Right cardiac atrium (tissue), 5 donors: ENCODE results near the gene IFT122. TPM values are rescaled to one million over a fixed set of nuclear protein-coding genes. Genes with fewer than 3 reads are reported as not detected.
A peak's percentile ranks its signal among the peaks of the same experiment; 100 is the strongest.

ENCODE experiments used
- ATAC-seq, 2 donors: fragments of 200-7000 bp; cut with Tn5 transposase; one replicate each; pipeline versions ENCODE4 v1.8.0 to v1.9.1; 2020; ENCODE audit warnings: moderate library complexity in 2 of 2, mild to moderate bottlenecking in 1 of 2
- DNase-seq, 3 donors: peaks; one replicate each; pipeline ENCODE4 v3.0.0-alpha.2; 2020
- H3K27ac ChIP-seq: one replicate; pipeline ENCODE4 v1.5.1; 2013; ENCODE audit warnings: mild to moderate bottlenecking, low read length, control low read depth, moderate library complexity
- H3K27me3 ChIP-seq: one replicate; pipeline ENCODE4 v1.6.1; 2013; ENCODE audit not compliant: control insufficient read depth, insufficient read depth
- H3K4me1 ChIP-seq: one replicate; pipeline ENCODE4 v1.6.1; 2013; ENCODE audit warnings: low read length; ENCODE audit not compliant: control insufficient read depth, insufficient read depth
- H3K4me3 ChIP-seq: one replicate; pipeline ENCODE4 v1.5.1; 2013; ENCODE audit warnings: low read length, control low read depth
- H3K9me3 ChIP-seq: one replicate; pipeline ENCODE4 v1.6.1; 2013; ENCODE audit warnings: low read length; ENCODE audit not compliant: control insufficient read depth
- WGBS: extraction: QIAGEN DNeasy Blood & Tissue Kit; methylation state at CpG from one replicate; pipeline ENCODE4 v1.1.7; 2013; 5-methylcytosine and 5-hydroxymethylcytosine counted together
- intact Hi-C, 4 donors: fragments of 100-400 bp; cut with DNase I; formaldehyde crosslinking; loops; one replicate each; pipeline versions ENCODE4 v1.11.0 to v1.14.0; 2022 to 2023
- polyA plus RNA-seq: library from polyadenylated mRNA; stranded (reverse); fragments of 200-250 nt; gene quantifications from one replicate; pipeline ENCODE4 v1.2.3, GENCODE V29; 2013
- total RNA-seq, 4 donors: library from RNA; stranded (reverse); fragmentation: NEBNext Ultra II Directional; extraction: Animal tissue kit (Norgen Biotek cat#: 25700); gene quantifications; one replicate each; pipeline ENCODE4 v1.2.1, GENCODE V29; 2021
- donor health status: healthy with polysubstance abuse.
- donor health status: DM: no; HTN: yes; CAD: no.
- donor health status: DM: no; HTN: no; CAD: no.
- donor health status: DM: no; HTN: yes; CAD: no; lungs with severe emphysema.
- donor health status: DM: yes; HTN: yes; CAD: no.

Gene IFT122
- total and polyA plus RNA-seq, 5 donors: 17.7 to 46.4 (median 35.7) TPM

- ATAC-seq (no peak), DNase-seq (peak in 2 of 3 donors; percentile 50 to 65)
- Histone ChIP-seq H3K27ac (no peak overlapping the region), H3K4me3 (no peak overlapping the region), H3K4me1 (peaks cover 13% of the 10 kb centered on the region), H3K9me3 (no peaks in the 10 kb centered on the region), H3K27me3 (no peaks in the 10 kb centered on the region)
- 66% methylated on average over 6 of the region's 6 CpGs for WGBS
- intact Hi-C loops: loop anchor here in 2 of 4 donors (10.0 kb wide), 2 partner anchors 48 to 58 kb away; no protein-coding TSS in a partner anchor
Measured at GRCh38 chr3:129553171-129553570, 113.1 kb downstream of the IFT122 start.

DNA sequence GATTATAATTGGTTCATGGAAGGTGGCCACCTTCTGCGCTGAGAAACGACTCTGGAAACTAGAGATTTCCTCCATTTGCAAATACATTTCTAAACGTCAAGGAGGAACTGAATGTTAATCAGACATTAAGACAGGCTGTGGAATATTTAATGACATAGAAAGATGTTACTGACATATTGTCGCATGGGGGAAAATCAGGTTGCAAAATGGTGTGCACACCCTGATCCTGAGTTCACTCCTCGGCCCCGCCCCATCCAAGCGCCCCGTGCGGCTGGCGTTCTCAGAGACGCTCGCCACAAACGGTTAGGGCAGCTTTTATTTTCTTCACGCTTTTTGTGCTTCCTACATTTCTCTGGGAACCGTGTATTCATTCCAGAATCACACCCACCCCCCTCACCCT lies 113.7 kb downstream of the IFT122 start:
- H3K27ac ChIP-seq: no peak overlapping the region
- no peak for ATAC-seq
- no peaks in the 10 kb centered on the region for H3K9me3 ChIP-seq
- H3K4me3 ChIP-seq: no peak overlapping the region
- peak in 2 of 3 donors; percentile 79 to 82 for DNase-seq
- WGBS: 25% methylated on average over 15 of the region's 15 CpGs
- no peaks in the 10 kb centered on the region for H3K27me3 ChIP-seq
- intact Hi-C loops: loop anchor here in 2 of 4 donors (10.0 kb wide), 2 partner anchors 49 to 59 kb away; no protein-coding TSS in a partner anchor
- peaks cover 18% of the 10 kb centered on the region for H3K4me1 ChIP-seq

- DNase-seq: peak in 2 of 3 donors; percentile 61 to 67
- intact Hi-C loops: loop anchor here in 3 of 4 donors (5.0 to 10.0 kb wide), 3 partner anchors 43 to 60 kb away; no protein-coding TSS in a partner anchor
- Histone ChIP-seq H3K27ac (peak overlapping the region; percentile 34), H3K27me3 (no peaks in the 10 kb centered on the region), H3K4me1 (peaks cover 23% of the 10 kb centered on the region), H3K4me3 (no peak overlapping the region), H3K9me3 (no peaks in the 10 kb centered on the region)
- 34% methylated on average over 13 of the region's 13 CpGs for WGBS
- ATAC-seq: no peak
Measured at GRCh38 chr3:129554356-129555152, 114.5 kb downstream of the IFT122 start.

DNA sequence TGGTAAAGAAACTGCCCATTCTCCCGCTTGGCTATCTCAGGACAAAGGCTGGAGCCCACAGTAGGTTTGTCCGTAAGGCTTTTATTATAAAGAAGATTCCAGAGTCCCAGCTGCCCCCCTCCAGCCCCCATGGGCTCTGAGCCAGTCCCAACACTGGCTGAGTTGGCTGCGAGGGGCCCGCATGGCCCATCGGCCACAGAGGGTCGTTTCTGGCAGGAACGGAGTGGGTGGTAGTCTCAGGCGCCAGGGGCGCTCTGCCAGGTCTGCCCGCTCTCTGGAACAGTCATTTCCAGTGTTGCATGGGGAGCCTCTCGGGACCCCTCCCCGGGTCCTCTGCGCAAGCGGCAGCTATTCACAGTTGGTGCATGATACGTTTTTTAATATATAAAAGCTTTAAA lies 115.1 kb downstream of the IFT122 start:
- no peak for ATAC-seq
- intact Hi-C loops: loop anchor here in 3 of 4 donors (5.0 to 10.0 kb wide), 3 partner anchors 42 to 60 kb away; no protein-coding TSS in a partner anchor
- H3K27ac ChIP-seq: peak overlapping the region; percentile 34
- no peak overlapping the region for H3K4me3 ChIP-seq
- DNase-seq: peak in 2 of 3 donors; percentile 66 to 79
- H3K9me3 ChIP-seq: no peaks in the 10 kb centered on the region
- H3K27me3 ChIP-seq: no peaks in the 10 kb centered on the region
- peaks cover 23% of the 10 kb centered on the region for H3K4me1 ChIP-seq
- WGBS: 50% methylated on average over 15 of the region's 15 CpGs

GRCh38 chr3:129555616-129556357 lies 115.8 kb downstream of the IFT122 start:
- 64% methylated on average over 18 of the region's 18 CpGs for WGBS
- Histone ChIP-seq H3K27me3 (no peaks in the 10 kb centered on the region), H3K9me3 (no peaks in the 10 kb centered on the region), H3K4me3 (no peak overlapping the region), H3K27ac (no peak overlapping the region), H3K4me1 (peaks cover 23% of the 10 kb centered on the region)
- ATAC-seq (no peak), DNase-seq (peak; percentile 29 to 60 (median 59))
- intact Hi-C loops: loop anchor here in 3 of 4 donors (5.0 to 10.0 kb wide), 3 partner anchors 42 to 61 kb away; no protein-coding TSS in a partner anchor

- peak; percentile 9 to 57 (median 51) for DNase-seq
- intact Hi-C loops: loop anchor here in 3 of 4 donors (5.0 to 10.0 kb wide), 3 partner anchors 41 to 62 kb away; no protein-coding TSS in a partner anchor
- Histone ChIP-seq H3K9me3 (no peaks in the 10 kb centered on the region), H3K27ac (no peak overlapping the region), H3K4me1 (peaks cover 23% of the 10 kb centered on the region), H3K27me3 (no peaks in the 10 kb centered on the region), H3K4me3 (no peak overlapping the region)
- WGBS: 90% methylated on average over 15 of the region's 15 CpGs
- ATAC-seq: no peak
Measured at GRCh38 chr3:129556358-129556695, 116.3 kb downstream of the IFT122 start.

DNA sequence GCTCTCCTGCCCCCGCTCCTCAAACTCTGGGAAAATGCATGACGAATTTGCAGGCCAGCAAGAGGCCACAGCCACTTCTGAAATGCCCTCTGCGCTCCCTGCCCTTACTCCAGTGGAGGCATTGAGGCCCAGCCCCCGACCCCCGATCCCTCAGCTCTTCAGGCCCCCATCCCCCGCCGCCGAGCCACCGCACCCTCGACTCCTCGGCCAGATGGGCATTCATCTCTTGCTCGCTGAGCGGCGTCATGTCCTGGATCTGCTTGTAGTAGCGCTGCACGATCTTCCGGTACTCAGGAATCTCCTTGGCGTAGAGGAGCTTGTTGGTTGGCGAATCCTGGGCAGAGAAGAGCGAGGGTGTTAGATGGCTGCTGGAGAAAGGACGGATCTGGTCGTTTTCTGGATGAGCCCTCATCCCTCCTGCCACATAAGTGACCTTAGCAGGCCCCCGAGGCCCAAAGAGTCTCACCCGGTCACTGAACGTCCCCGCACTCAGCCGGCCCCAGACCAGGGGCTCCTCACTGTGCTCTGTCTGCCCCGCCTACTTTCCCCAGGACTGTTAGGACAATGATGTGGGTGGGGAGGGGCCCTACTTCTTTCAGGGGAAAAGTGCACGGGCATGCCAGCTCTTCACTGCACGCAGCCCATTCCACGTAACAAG lies 117.0 kb downstream of the IFT122 start:
- Histone ChIP-seq H3K27ac (peak overlapping the region; percentile 37), H3K9me3 (no peaks in the 10 kb centered on the region), H3K4me1 (peaks cover 23% of the 10 kb centered on the region), H3K27me3 (no peaks in the 10 kb centered on the region), H3K4me3 (no peak overlapping the region)
- intact Hi-C loops: loop anchor here in 3 of 4 donors (5.0 to 10.0 kb wide), 3 partner anchors 40 to 62 kb away; no protein-coding TSS in a partner anchor
- peak; percentile 24 to 70 (median 70) for DNase-seq
- no peak for ATAC-seq
- 73% methylated on average over 31 of the region's 31 CpGs for WGBS

DNA sequence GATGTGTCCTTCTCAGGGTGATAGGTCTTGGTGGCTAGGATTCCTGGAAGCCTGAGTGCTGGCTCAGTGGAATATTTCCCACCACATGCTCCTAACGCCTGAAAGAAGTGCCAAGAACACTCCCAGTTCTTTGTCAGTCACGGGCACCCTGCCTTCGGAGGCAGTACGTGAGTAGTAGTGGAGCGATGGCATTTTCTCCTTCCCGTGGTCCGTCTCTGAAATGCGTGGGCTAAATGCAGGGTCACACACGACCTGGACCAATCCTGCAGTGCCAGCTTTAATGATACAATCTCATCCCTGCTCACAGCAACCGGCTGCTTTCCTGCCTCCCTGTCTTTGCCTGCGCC lies 117.5 kb downstream of the IFT122 start:
- Histone ChIP-seq H3K27me3 (no peaks in the 10 kb centered on the region), H3K4me1 (peaks cover 23% of the 10 kb centered on the region), H3K27ac (peak overlapping the region; percentile 37), H3K9me3 (no peaks in the 10 kb centered on the region), H3K4me3 (no peak overlapping the region)
- WGBS: 33% methylated on average over 11 of the region's 11 CpGs
- DNase-seq (peak; percentile 73 to 89 (median 74)), ATAC-seq (peak; percentile 32 to 50)
- intact Hi-C loops: loop anchor here in 3 of 4 donors (5.0 to 10.0 kb wide), 3 partner anchors 40 to 63 kb away; no protein-coding TSS in a partner anchor

GRCh38 chr3:129558081-129558771 lies 118.2 kb downstream of the IFT122 start:
- WGBS: 78% methylated on average over 15 of the region's 15 CpGs
- H3K4me1 ChIP-seq: peaks cover 23% of the 10 kb centered on the region
- intact Hi-C loops: loop anchor here in 3 of 4 donors (5.0 to 10.0 kb wide), 3 partner anchors 39 to 63 kb away; no protein-coding TSS in a partner anchor
- H3K4me3 ChIP-seq: no peak overlapping the region
- DNase-seq: peak; percentile 17 to 56 (median 40)
- H3K27ac ChIP-seq: peak overlapping the region; percentile 37
- H3K27me3 ChIP-seq: no peaks in the 10 kb centered on the region
- H3K9me3 ChIP-seq: no peaks in the 10 kb centered on the region
- no peak for ATAC-seq
